GM23338 (cell line): ENCODE results near the gene PDE10A. TPM values are rescaled to one million over a fixed set of nuclear protein-coding genes. Genes with fewer than 3 reads are reported as not detected.

ENCODE experiments used
- ATAC-seq: fragments of 200-7000 bp; cut with Tn5 transposase; 3 replicates; pipeline ENCODE4 v1.9.1; 2020
- DNase-seq: peaks from one replicate; pipeline ENCODE4 v3.0.0-alpha.2; 2015; ENCODE audit warnings: low spot score
- H2AFZ ChIP-seq: fragments of 200-600 bp; sonication (generic); 2 replicates; pipeline ENCODE4 v1.8.0; 2016; ENCODE audit warnings: antibody characterized with exemption, mild to moderate bottlenecking, moderate library complexity
- H3F3A ChIP-seq: fragments of 200-600 bp; sonication (generic); replicated peaks from 2 replicates; pipeline ENCODE4 v1.8.0; 2017; ENCODE audit warnings: antibody characterized with exemption, mixed run types, low read depth
- H3K27ac ChIP-seq: fragments of 200-600 bp; sonication (generic); 2 replicates; pipeline ENCODE4 v1.6.1; 2016; ENCODE audit warnings: low read depth
- H3K27me3 ChIP-seq: fragments of 200-600 bp; sonication (generic); 2 replicates; pipeline ENCODE4 v1.8.0; 2016; ENCODE audit warnings: mild to moderate bottlenecking, mixed run types, moderate library complexity; ENCODE audit not compliant: insufficient read depth
- H3K36me3 ChIP-seq: fragments of 200-600 bp; sonication (generic); 2 replicates; pipeline ENCODE4 v1.8.0; 2016; ENCODE audit warnings: mild to moderate bottlenecking; ENCODE audit not compliant: insufficient read depth
- H3K4me1 ChIP-seq: fragments of 200-600 bp; sonication (generic); 2 replicates; pipeline ENCODE4 v1.8.0; 2016; ENCODE audit warnings: mild to moderate bottlenecking, moderate library complexity; ENCODE audit not compliant: insufficient read depth
- H3K4me2 ChIP-seq: fragments of 200-600 bp; sonication (generic); 2 replicates; pipeline ENCODE4 v1.7.1; 2017; ENCODE audit warnings: mixed run types
- H3K4me3 ChIP-seq: fragments of 200-600 bp; sonication (generic); 2 replicates; pipeline ENCODE4 v1.6.1; 2016; ENCODE audit warnings: mixed run types
- H3K79me2 ChIP-seq: fragments of 200-600 bp; sonication (generic); replicated peaks from 2 replicates; pipeline ENCODE4 v1.8.0; 2017; ENCODE audit warnings: mild to moderate bottlenecking; ENCODE audit not compliant: insufficient read depth
- H3K9me2 ChIP-seq: fragments of 200-600 bp; sonication (generic); 2 replicates; pipeline ENCODE4 v1.8.0; 2017; ENCODE audit not compliant: insufficient read depth
- H4K20me1 ChIP-seq: fragments of 200-600 bp; sonication (generic); replicated peaks from 2 replicates; pipeline ENCODE4 v1.8.0; 2017; ENCODE audit warnings: mild to moderate bottlenecking; ENCODE audit not compliant: insufficient read depth
- H3K27ac Mint-ChIP-seq: 2 replicates; pipeline ENCODE4 v1.8.0; 2020; ENCODE audit warnings: inconsistent platforms, mild to moderate bottlenecking, moderate library complexity, mixed read lengths
- H3K27me3 Mint-ChIP-seq: 3 replicates; pipeline ENCODE4 v1.8.0; 2022; ENCODE audit warnings: low read depth, mild to moderate bottlenecking, moderate library complexity, mixed read lengths, inconsistent platforms; ENCODE audit not compliant: insufficient read depth, poor library complexity
- H3K36me3 Mint-ChIP-seq: 3 replicates; pipeline ENCODE4 v1.8.0; 2021; ENCODE audit warnings: low read depth, mild to moderate bottlenecking, inconsistent platforms, moderate library complexity, mixed read lengths
- H3K4me1 Mint-ChIP-seq: 3 replicates; pipeline ENCODE4 v1.8.0; 2020; ENCODE audit warnings: mild to moderate bottlenecking, inconsistent platforms, mixed read lengths
- H3K4me3 Mint-ChIP-seq: 3 replicates; pipeline ENCODE4 v1.8.0; 2021; ENCODE audit warnings: moderate library complexity, mild to moderate bottlenecking, inconsistent platforms, mixed read lengths
- H3K9me3 Mint-ChIP-seq: 3 replicates; pipeline ENCODE4 v1.8.0; 2020; ENCODE audit warnings: moderate library complexity, mild to moderate bottlenecking, inconsistent platforms, mixed read lengths
- CREB1 ChIP-seq: fragments of 250-450 bp; sonication (Bioruptor Pico); IDR thresholded peaks from 2 replicates; pipeline ENCODE4 v1.5.0; 2020; ENCODE audit warnings: low read depth, mild to moderate bottlenecking, moderate library complexity
- EZH2 ChIP-seq: fragments of 200-600 bp; sonication (generic); IDR thresholded peaks from one replicate; pipeline ENCODE4 v1.8.0; 2017; ENCODE audit warnings: antibody characterized with exemption, mild to moderate bottlenecking, low read depth; ENCODE audit not compliant: unreplicated experiment
- EZH2phosphoT487 ChIP-seq: fragments of 200-600 bp; sonication (generic); IDR thresholded peaks from one replicate; pipeline ENCODE4 v1.8.1; 2018; ENCODE audit warnings: antibody characterized with exemption; ENCODE audit not compliant: unreplicated experiment
- JUNB ChIP-seq: IDR thresholded peaks from one replicate; pipeline ENCODE4 v1.6.1; 2016; ENCODE audit warnings: antibody characterized with exemption; ENCODE audit not compliant: unreplicated experiment
- NANOG ChIP-seq: IDR thresholded peaks from 2 replicates; pipeline ENCODE4 v1.6.1; 2016; ENCODE audit warnings: antibody characterized with exemption, borderline replicate concordance
- POLR2AphosphoS5 ChIP-seq: IDR thresholded peaks from 2 replicates; pipeline ENCODE4 v1.6.1; 2016; ENCODE audit warnings: antibody characterized with exemption, low read depth
- STAT1 ChIP-seq: IDR thresholded peaks from one replicate; pipeline ENCODE4 v1.6.1; 2016; ENCODE audit warnings: antibody characterized with exemption; ENCODE audit not compliant: unreplicated experiment
- ZNF114 ChIP-seq: fragments of 250-450 bp; sonication (Bioruptor Pico); IDR thresholded peaks from 2 replicates; pipeline ENCODE4 v1.5.0; 2020; ENCODE audit warnings: mild to moderate bottlenecking, moderate library complexity
- ZNF331 ChIP-seq: fragments of 250-450 bp; sonication (Bioruptor Pico); IDR thresholded peaks from 2 replicates; pipeline ENCODE4 v1.5.0; 2020; ENCODE audit warnings: low read depth, mild to moderate bottlenecking, moderate library complexity
- polyA plus RNA-seq: library from polyadenylated mRNA; unstranded; fragments of >200 nt; fragmentation: Nextera tagmentation; extraction: Ambion mirVana; gene quantifications from 2 replicates; pipeline ENCODE4 v1.2.1, GENCODE V29; 2016
- total RNA-seq: library from RNA; depleted of rRNA; stranded (reverse); fragments of >200 nt; shearing (Covaris generic); gene quantifications from 2 replicates; pipeline ENCODE4 v1.2.3, GENCODE V29; 2014
- TF ChIP-seq, protein P1 (sequence below): IDR thresholded peaks from 2 replicates; pipeline ENCODE4 v1.6.1; 2016; ENCODE audit warnings: antibody characterized with exemption
- TF ChIP-seq, protein P2 (sequence below): IDR thresholded peaks from one replicate; pipeline ENCODE4 v1.6.1; 2018; ENCODE audit warnings: antibody characterized with exemption; ENCODE audit not compliant: unreplicated experiment

Gene PDE10A
- total and polyA plus RNA-seq, 2 experiments from 2014 or later = 0.50 to 3.9 TPM

DNA sequence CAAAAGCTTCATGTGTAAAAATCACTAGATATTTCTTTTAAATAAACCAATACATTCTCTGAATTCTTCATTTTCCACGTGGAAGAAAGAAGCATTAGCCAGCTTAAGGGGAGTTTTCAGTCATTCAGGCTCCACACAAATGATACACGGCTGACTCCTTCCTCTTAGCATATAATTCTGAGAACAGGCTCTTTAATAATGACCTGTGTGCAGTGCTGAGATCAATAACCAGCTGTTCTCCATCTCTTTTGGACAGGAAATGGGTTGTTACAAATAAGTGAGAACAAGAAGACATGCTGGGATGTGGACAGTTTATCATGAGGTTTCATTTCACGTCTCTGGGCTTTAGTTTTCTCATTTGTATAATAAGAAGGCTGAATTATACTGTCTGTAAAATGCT lies 206.8 kb downstream of the PDE10A start (continued):
- TF ChIP-seq, protein P1, sequence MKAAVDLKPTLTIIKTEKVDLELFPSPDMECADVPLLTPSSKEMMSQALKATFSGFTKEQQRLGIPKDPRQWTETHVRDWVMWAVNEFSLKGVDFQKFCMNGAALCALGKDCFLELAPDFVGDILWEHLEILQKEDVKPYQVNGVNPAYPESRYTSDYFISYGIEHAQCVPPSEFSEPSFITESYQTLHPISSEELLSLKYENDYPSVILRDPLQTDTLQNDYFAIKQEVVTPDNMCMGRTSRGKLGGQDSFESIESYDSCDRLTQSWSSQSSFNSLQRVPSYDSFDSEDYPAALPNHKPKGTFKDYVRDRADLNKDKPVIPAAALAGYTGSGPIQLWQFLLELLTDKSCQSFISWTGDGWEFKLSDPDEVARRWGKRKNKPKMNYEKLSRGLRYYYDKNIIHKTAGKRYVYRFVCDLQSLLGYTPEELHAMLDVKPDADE = no peak
- TF ChIP-seq POLR2AphosphoS5 = no peak
- TF ChIP-seq NANOG = no peak

DNA sequence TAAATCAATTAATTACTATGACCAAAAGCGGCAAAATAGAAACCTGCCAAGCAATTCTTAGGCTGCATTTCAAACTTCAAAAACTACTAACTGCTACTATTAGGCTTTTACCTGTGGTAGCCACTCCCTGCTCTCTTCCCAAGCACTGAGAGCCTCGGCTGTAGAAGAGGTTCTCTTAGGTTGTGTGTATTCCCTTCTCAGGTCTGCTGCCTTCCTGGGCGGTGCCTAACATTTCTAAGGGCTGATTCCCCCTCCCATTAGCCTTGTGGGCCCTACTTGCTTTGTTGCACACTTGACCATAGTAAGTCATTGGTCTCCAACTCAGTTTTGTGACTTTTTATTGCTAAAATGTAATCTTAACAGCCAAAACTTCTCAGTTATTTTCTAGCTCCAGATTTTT lies 207.6 kb downstream of the PDE10A start:
- Mint-ChIP-seq H3K4me1 (peaks cover 15% of the 10 kb centered on the region), H3K27ac (no peak overlapping the region), H3K36me3 (no peaks in the 10 kb centered on the region), H3K9me3 (no peaks in the 10 kb centered on the region), H3K4me3 (no peak overlapping the region), H3K27me3 (peaks cover 2% of the 10 kb centered on the region)
- no peaks in the 10 kb centered on the region for H3K36me3 ChIP-seq
- H4K20me1 ChIP-seq = no peaks in the 10 kb centered on the region
- no peak overlapping the region for H3K4me2 ChIP-seq
- no peaks in the 10 kb centered on the region for H3K27me3 ChIP-seq
- H3K4me1 ChIP-seq = peaks cover 6% of the 10 kb centered on the region
- no peaks in the 10 kb centered on the region for H3F3A ChIP-seq
- H3K79me2 ChIP-seq = no peaks in the 10 kb centered on the region
- no peak for DNase-seq
- no peak overlapping the region for H2AFZ ChIP-seq
- TF ChIP-seq POLR2AphosphoS5 (no peak), NANOG (no peak), STAT1 (no peak), JUNB (no peak), ZNF114 (CRISPR knock-in tag) (no peak), ZNF331 (CRISPR knock-in tag) (no peak), EZH2phosphoT487 (no peak), CREB1 (no peak), EZH2 (no peak)
- TF ChIP-seq, protein P1 = no peak
- TF ChIP-seq, protein P2, sequence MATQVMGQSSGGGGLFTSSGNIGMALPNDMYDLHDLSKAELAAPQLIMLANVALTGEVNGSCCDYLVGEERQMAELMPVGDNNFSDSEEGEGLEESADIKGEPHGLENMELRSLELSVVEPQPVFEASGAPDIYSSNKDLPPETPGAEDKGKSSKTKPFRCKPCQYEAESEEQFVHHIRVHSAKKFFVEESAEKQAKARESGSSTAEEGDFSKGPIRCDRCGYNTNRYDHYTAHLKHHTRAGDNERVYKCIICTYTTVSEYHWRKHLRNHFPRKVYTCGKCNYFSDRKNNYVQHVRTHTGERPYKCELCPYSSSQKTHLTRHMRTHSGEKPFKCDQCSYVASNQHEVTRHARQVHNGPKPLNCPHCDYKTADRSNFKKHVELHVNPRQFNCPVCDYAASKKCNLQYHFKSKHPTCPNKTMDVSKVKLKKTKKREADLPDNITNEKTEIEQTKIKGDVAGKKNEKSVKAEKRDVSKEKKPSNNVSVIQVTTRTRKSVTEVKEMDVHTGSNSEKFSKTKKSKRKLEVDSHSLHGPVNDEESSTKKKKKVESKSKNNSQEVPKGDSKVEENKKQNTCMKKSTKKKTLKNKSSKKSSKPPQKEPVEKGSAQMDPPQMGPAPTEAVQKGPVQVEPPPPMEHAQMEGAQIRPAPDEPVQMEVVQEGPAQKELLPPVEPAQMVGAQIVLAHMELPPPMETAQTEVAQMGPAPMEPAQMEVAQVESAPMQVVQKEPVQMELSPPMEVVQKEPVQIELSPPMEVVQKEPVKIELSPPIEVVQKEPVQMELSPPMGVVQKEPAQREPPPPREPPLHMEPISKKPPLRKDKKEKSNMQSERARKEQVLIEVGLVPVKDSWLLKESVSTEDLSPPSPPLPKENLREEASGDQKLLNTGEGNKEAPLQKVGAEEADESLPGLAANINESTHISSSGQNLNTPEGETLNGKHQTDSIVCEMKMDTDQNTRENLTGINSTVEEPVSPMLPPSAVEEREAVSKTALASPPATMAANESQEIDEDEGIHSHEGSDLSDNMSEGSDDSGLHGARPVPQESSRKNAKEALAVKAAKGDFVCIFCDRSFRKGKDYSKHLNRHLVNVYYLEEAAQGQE = no peak
- H3K27ac ChIP-seq = no peak overlapping the region
- H3K9me2 ChIP-seq = peaks cover 16% of the 10 kb centered on the region; the same call in 1 of the 2 replicates
- ATAC-seq = no peak
- H3K4me3 ChIP-seq = no peak overlapping the region
